OCI-LY1 (cell line): ENCODE results near the gene CARNS1.

Source experiments
- CTCF ChIP-seq: fragments of 200-600 bp; sonication (generic), shearing (Covaris generic); IDR thresholded peaks from 2 replicates; pipeline ENCODE4 v1.5.1; 2017; ENCODE audit warnings: mild to moderate bottlenecking, antibody characterized with exemption, low read length, moderate library complexity, mixed read lengths
- EZH2 ChIP-seq: fragments of 200-600 bp; sonication (generic), shearing (Covaris generic); IDR thresholded peaks from 2 replicates; pipeline ENCODE4 v1.8.0; 2017; ENCODE audit warnings: borderline replicate concordance, mixed run types, mild to moderate bottlenecking, antibody characterized with exemption, low read length, moderate library complexity, mixed read lengths

- TF ChIP-seq CTCF (no peak), EZH2 (no peak)
These were observed 20.4 kb downstream of the CARNS1 start for GRCh38 chr11:67435727-67436458.
